Bronchus fibroblast of lung (primary cell): ENCODE measurements around the gene SAMMSON. TPM values are rescaled to one million over a fixed set of nuclear protein-coding genes. Genes with fewer than 3 reads are reported as not detected.

Experiments
- total RNA-seq: library from RNA; depleted of rRNA; stranded (reverse); fragments of >200 nt; gene quantifications from 2 replicates; pipeline ENCODE4 v1.2.3, GENCODE V29; 2015

SAMMSON gene
- not detected in 2 replicates for total RNA-seq

DNA sequence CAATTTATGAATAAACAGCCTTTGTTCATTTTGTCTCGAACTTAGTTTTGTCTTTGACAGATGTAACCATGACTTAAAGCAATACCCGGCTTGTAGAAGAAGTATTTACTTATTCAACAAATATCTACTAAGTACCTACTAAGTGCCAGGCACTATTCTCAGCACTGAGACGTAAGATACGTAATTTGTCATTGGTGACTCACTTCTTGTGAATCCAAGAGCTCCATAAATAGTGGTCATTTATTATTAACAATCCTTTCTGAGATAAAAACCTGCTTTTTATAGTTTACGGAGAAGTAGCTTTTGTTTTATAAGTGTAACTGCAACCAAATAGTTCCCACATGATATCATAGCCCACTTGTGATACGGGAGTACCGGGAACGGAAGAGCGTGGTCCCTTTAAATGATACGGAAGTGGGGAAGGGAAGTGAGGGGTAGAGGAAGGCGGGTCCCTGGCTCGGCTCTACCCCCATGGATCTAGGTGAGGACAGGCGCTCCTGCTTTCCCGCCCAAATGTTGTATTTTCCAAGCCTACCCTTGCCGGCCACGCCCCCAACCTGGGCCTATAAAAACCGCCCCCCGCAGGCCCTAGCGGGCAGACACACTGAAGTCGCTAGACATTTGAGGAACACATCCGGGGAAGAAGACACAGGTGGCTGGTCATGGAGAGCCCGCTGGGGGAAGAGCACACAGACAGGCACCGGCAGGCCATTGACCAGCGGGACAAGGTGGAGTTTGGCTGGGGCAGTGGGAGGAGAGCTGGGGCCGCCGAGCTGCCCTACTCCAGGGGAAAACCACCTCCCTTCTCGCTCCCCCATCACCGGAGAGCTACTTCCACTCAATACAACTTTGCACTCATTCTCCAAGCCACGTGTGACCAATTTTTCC lies at the start of gene SAMMSON:
Gene SAMMSON, plus strand, starts transcription at position 594 of the 888 bp plus-strand sequence.

